Muscle layer of duodenum (tissue), 2 donors: ENCODE results near the gene COL8A1.
A peak's percentile ranks its signal among the peaks of the same experiment; 100 is the strongest.
"Not testable (repeated sequence)": the region's sequence is repeated elsewhere in the genome, so short reads cannot be mapped to it uniquely, and the experiment has no call there.

Experiments used
- H3K27ac ChIP-seq: one replicate; pipeline ENCODE4 v1.7.0; 2013; ENCODE audit warnings: mild to moderate bottlenecking, low read length
- H3K27me3 ChIP-seq: one replicate; pipeline ENCODE4 v1.7.0; 2013; ENCODE audit warnings: low read depth, mild to moderate bottlenecking, control low read depth, low read length
- H3K36me3 ChIP-seq, 2 donors: one replicate each; pipeline ENCODE4 v1.7.0; 2013; ENCODE audit warnings: low read length in 2 of 2, control low read depth in 1 of 2, mild to moderate bottlenecking in 1 of 2; ENCODE audit not compliant: insufficient read depth in 2 of 2, control insufficient read depth in 1 of 2
- H3K4me1 ChIP-seq, 2 donors: one replicate each; pipeline ENCODE4 v1.7.0; 2013; ENCODE audit warnings: low read length in 2 of 2, mild to moderate bottlenecking in 2 of 2, control low read depth in 1 of 2, moderate library complexity in 1 of 2; ENCODE audit not compliant: insufficient read depth in 2 of 2, control insufficient read depth in 1 of 2
- H3K4me3 ChIP-seq, 2 donors: one replicate each; pipeline ENCODE4 v1.7.0; 2013; ENCODE audit warnings: low read length in 2 of 2, low read depth in 1 of 2, mild to moderate bottlenecking in 1 of 2
- H3K9me3 ChIP-seq, 2 donors: one replicate each; pipeline ENCODE4 v1.7.0; 2013; ENCODE audit warnings: low read length in 2 of 2, control low read depth in 1 of 2, mild to moderate bottlenecking in 1 of 2; ENCODE audit not compliant: control insufficient read depth in 1 of 2
- donor health status: healthy.

Gene COL8A1

GRCh38 chr3:99834211-99834957, 196.0 kb downstream of the COL8A1 start:
- Histone ChIP-seq H3K27me3 (no peaks in the 10 kb centered on the region), H3K36me3 (no peaks in the 10 kb centered on the region), H3K4me3 (no peak overlapping the region), H3K9me3 (no peaks in the 10 kb centered on the region), H3K4me1 (peaks cover 0 to 9% of the 10 kb centered on the region in 2 donors), H3K27ac (no peak overlapping the region)

- no peak overlapping the region for H3K4me3 ChIP-seq
- no peaks in the 10 kb centered on the region for H3K9me3 ChIP-seq
- no peaks in the 10 kb centered on the region for H3K36me3 ChIP-seq
- H3K4me1 ChIP-seq = peaks cover 0 to 9% of the 10 kb centered on the region in 2 donors
- H3K27ac ChIP-seq = no peak overlapping the region
- H3K27me3 ChIP-seq = no peaks in the 10 kb centered on the region
Observed at GRCh38 chr3:99836681-99837080, 198.3 kb downstream of the COL8A1 start.

- no peaks in the 10 kb centered on the region for H3K36me3 ChIP-seq
- H3K4me1 ChIP-seq = peaks cover 0 to 10% of the 10 kb centered on the region in 2 donors
- no peak overlapping the region for H3K27ac ChIP-seq
Observed at GRCh38 chr3:99837715-99838114, 199.3 kb downstream of the COL8A1 start.

GRCh38 chr3:99838755-99839154, 200.4 kb downstream of the COL8A1 start:
- Histone ChIP-seq H3K27ac (no peak overlapping the region), H3K9me3 (no peaks in the 10 kb centered on the region), H3K27me3 (no peaks in the 10 kb centered on the region), H3K4me3 (no peak overlapping the region), H3K4me1 (peaks cover 0 to 14% of the 10 kb centered on the region in 2 donors), H3K36me3 (no peaks in the 10 kb centered on the region)

More at GRCh38 chr3:99837715-99838114, 199.3 kb downstream of the COL8A1 start:
- Histone ChIP-seq H3K9me3 (no peaks in the 10 kb centered on the region), H3K4me3 (no peak overlapping the region), H3K27me3 (no peaks in the 10 kb centered on the region)

GRCh38 chr3:99839613-99840012, 201.2 kb downstream of the COL8A1 start:
- no peaks in the 10 kb centered on the region for H3K27me3 ChIP-seq
- no peaks in the 10 kb centered on the region for H3K36me3 ChIP-seq
- H3K4me1 ChIP-seq = peaks cover 5 to 21% of the 10 kb centered on the region in 2 donors
- H3K4me3 ChIP-seq = no peak overlapping the region
- H3K27ac ChIP-seq = no peak overlapping the region
- H3K9me3 ChIP-seq = no peaks in the 10 kb centered on the region

- not testable (repeated sequence) for H3K27ac ChIP-seq, H3K9me3 ChIP-seq, H3K36me3 ChIP-seq, H3K4me3 ChIP-seq, H3K27me3 ChIP-seq
- H3K4me1 ChIP-seq = peaks cover 8 to 31% of the 10 kb centered on the region in 2 donors
Observed at GRCh38 chr3:99841949-99842348, 203.6 kb downstream of the COL8A1 start.

GRCh38 chr3:99842826-99843589, 204.6 kb downstream of the COL8A1 start:
- Histone ChIP-seq H3K4me3 (no peak overlapping the region), H3K36me3 (no peaks in the 10 kb centered on the region), H3K4me1 (peaks cover 8 to 37% of the 10 kb centered on the region in 2 donors), H3K27ac (peak overlapping the region; percentile 67), H3K9me3 (no peaks in the 10 kb centered on the region), H3K27me3 (no peaks in the 10 kb centered on the region)

- H3K4me1 ChIP-seq = peaks cover 8 to 44% of the 10 kb centered on the region in 2 donors
- peak overlapping the region in 1 of 2 donors; percentile 33 for H3K4me3 ChIP-seq
- H3K27ac ChIP-seq = peak overlapping the region; percentile 67
- H3K27me3 ChIP-seq = no peaks in the 10 kb centered on the region
- H3K36me3 ChIP-seq = peaks cover 0 to 1% of the 10 kb centered on the region in 2 donors
- no peaks in the 10 kb centered on the region for H3K9me3 ChIP-seq
Observed at GRCh38 chr3:99843590-99844258, 205.3 kb downstream of the COL8A1 start.

GRCh38 chr3:99845331-99845730, 206.9 kb downstream of the COL8A1 start:
- Histone ChIP-seq H3K4me1 (peaks cover 8 to 47% of the 10 kb centered on the region in 2 donors), H3K27ac (peak overlapping the region; percentile 90), H3K4me3 (no peak overlapping the region)

GRCh38 chr3:99845999-99846398, 207.6 kb downstream of the COL8A1 start:
- peaks cover 17 to 21% of the 10 kb centered on the region in 2 donors for H3K36me3 ChIP-seq
- H3K27ac ChIP-seq = peak overlapping the region; percentile 90
- H3K27me3 ChIP-seq = no peaks in the 10 kb centered on the region
- no peaks in the 10 kb centered on the region for H3K9me3 ChIP-seq
- no peak overlapping the region for H3K4me3 ChIP-seq
- peaks cover 8 to 50% of the 10 kb centered on the region in 2 donors for H3K4me1 ChIP-seq

More at GRCh38 chr3:99845331-99845730, 206.9 kb downstream of the COL8A1 start:
- Histone ChIP-seq H3K9me3 (no peaks in the 10 kb centered on the region), H3K36me3 (peaks cover 10 to 15% of the 10 kb centered on the region in 2 donors), H3K27me3 (no peaks in the 10 kb centered on the region)
